Measurements from ENCODE around the gene SALL2. TPM values are rescaled to one million over a fixed set of nuclear protein-coding genes. Genes with fewer than 3 reads are reported as not detected.

The SALL2 gene
- total and polyA plus RNA-seq, 10 of the 15 experiments (the other 5 are each of a cell fraction or from before 2014, with no cell fraction given) = 1.6 to 6.2 (median 2.1) TPM

GRCh38 chr14:21505012-21505553 lies 21.1 kb downstream of the SALL2 start (continued):
- no peak for TF ChIP-seq NFYA (IDR thresholded peaks at IDR 0.05; ENCODE audit: borderline replicate concordance, low read depth, low read length)
- peak; percentile 20 for TF ChIP-seq MEF2B (IDR thresholded peaks at IDR 0.05; ENCODE audit: partially characterized antibody, poor library complexity, severe bottlenecking)
- no peak for TF ChIP-seq SP1 (IDR thresholded peaks at IDR 0.05; ENCODE audit: low read depth, low read length)
- 0 out of 2 replicates have a peak, but pooled peaks have one; percentile 19 for TF ChIP-seq ATF2 (IDR thresholded peaks at IDR 0.05; ENCODE audit: low read length)
- TF ChIP-seq EED (IDR thresholded peaks at IDR 0.05; ENCODE audit: low read depth) = no peak
- no peak for TF ChIP-seq CEBPB (IDR thresholded peaks at IDR 0.05; ENCODE audit: borderline replicate concordance in 1 of 2, low read depth in 2 of 2, low read length in 2 of 2)
- TF ChIP-seq CTCF (IDR thresholded peaks at IDR 0.05 in 2 of 3, conservative IDR thresholded peaks at IDR 0.05 in 1 of 3; ENCODE audit: control insufficient read depth in 2 of 3, extremely low read depth in 1 of 3, insufficient read depth in 1 of 3, low read depth in 3 of 3, low read length in 3 of 3) = no peak
- 0 out of 2 replicates have a peak, but pooled peaks have one; percentile 39 for TF ChIP-seq ZNF384 (IDR thresholded peaks at IDR 0.05; ENCODE audit: borderline replicate concordance, low read depth, low read length)
- no peak for TF ChIP-seq RCOR1 (conservative IDR thresholded peaks at IDR 0.05; ENCODE audit: low read depth, low read length)
- 0 out of 4 replicates have a peak, but pooled peaks of 1 of the 2 experiments have one; percentile 19 for TF ChIP-seq IKZF2 (IDR thresholded peaks at IDR 0.05)
- no peak for TF ChIP-seq ETV6 (conservative IDR thresholded peaks at IDR 0.05 in 1 of 2, IDR thresholded peaks at IDR 0.05 in 1 of 2; ENCODE audit: borderline replicate concordance in 1 of 2, low read depth in 1 of 2)
- TF ChIP-seq BACH1 (IDR thresholded peaks at IDR 0.05; ENCODE audit: borderline replicate concordance) = no peak
- peak; percentile 56; the same call in 1 of the 2 replicates for TF ChIP-seq RELB (IDR thresholded peaks at IDR 0.05; ENCODE audit: low read depth)
- no peak for TF ChIP-seq RBBP5 (conservative IDR thresholded peaks at IDR 0.05)
- no peak for TF ChIP-seq TCF7 (IDR thresholded peaks at IDR 0.05; ENCODE audit: borderline replicate concordance)
- TF ChIP-seq, protein P1, sequence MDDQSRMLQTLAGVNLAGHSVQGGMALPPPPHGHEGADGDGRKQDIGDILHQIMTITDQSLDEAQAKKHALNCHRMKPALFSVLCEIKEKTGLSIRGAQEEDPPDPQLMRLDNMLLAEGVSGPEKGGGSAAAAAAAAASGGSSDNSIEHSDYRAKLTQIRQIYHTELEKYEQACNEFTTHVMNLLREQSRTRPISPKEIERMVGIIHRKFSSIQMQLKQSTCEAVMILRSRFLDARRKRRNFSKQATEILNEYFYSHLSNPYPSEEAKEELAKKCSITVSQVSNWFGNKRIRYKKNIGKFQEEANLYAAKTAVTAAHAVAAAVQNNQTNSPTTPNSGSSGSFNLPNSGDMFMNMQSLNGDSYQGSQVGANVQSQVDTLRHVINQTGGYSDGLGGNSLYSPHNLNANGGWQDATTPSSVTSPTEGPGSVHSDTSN (IDR thresholded peaks at IDR 0.05; ENCODE audit: insufficient replicate concordance, low read depth, low read length) = no peak
- no peak for TF ChIP-seq KLF5 (IDR thresholded peaks at IDR 0.05; ENCODE audit: partially characterized antibody)

Measured in GM12878 (cell line).